GM10248 (cell line): ENCODE results near the gene HIGD1A.

Experiments used
- CTCF ChIA-PET: fragments of 300-600 bp; sonication (Branson Sonifier 250); formaldehyde crosslinking; extraction: SDS; loops from one replicate; lab custom pipeline; 2021; ENCODE audit warnings: antibody characterized with exemption; lab: Yijun Ruan, JAX
- POLR2A ChIA-PET: fragments of 350-650 bp; sonication (Branson Sonifier 250); formaldehyde crosslinking; extraction: SDS; loops from one replicate; lab custom pipeline; 2020; ENCODE audit warnings: antibody characterized with exemption; lab: Yijun Ruan, JAX
- DNase-seq: peaks from one replicate; pipeline ENCODE4 v3.0.0; 2012; ENCODE audit errors: extremely low spot score
- CTCF ChIP-seq: IDR thresholded peaks from 2 replicates; pipeline ENCODE4 v1.5.1; 2012; ENCODE audit warnings: mild to moderate bottlenecking, low read depth; ENCODE audit errors: extremely low read depth, missing control alignments, control extremely low read depth

The HIGD1A gene

GRCh38 chr3:42763021-42763420 is 41.3 kb downstream of the HIGD1A start:
- no peak for DNase-seq
- no peak for TF ChIP-seq CTCF
- CTCF ChIA-PET: interaction anchor here (1.1 to 3.1 kb wide), 4 partner anchors 9 to 21 kb away, joined by 3 to 16 read pairs (median 6); no protein-coding TSS in a partner anchor
- POLR2A ChIA-PET: interaction anchor here (0.7 kb wide), 1 partner anchor 11 kb away, joined by 4 read pairs; no protein-coding TSS in a partner anchor

- CTCF ChIA-PET: interaction anchor here (1.1 to 3.1 kb wide), 4 partner anchors 9 to 20 kb away, joined by 3 to 16 read pairs (median 6); no protein-coding TSS in a partner anchor
- POLR2A ChIA-PET: no interaction called here
- DNase-seq: no peak
- TF ChIP-seq CTCF: no peak
Observed at GRCh38 chr3:42762046-42762724, 42.1 kb downstream of the HIGD1A start.

GRCh38 chr3:42758126-42758525 is 46.2 kb downstream of the HIGD1A start:
- no peak for DNase-seq
- ChIA-PET CTCF (interaction anchor here (1.2 to 2.1 kb wide), 7 partner anchors 8 to 217 kb away, joined by 3 to 17 read pairs (median 4); no protein-coding TSS in a partner anchor), POLR2A (no interaction called here)
- TF ChIP-seq CTCF: no peak

- ChIA-PET POLR2A (no interaction called here), CTCF (interaction anchor here (0.8 to 2.1 kb wide), 9 partner anchors 10 to 216 kb away, joined by 3 to 17 read pairs (median 5); no protein-coding TSS in a partner anchor)
- DNase-seq: no peak
- no peak for TF ChIP-seq CTCF
Observed at GRCh38 chr3:42756681-42757213, 47.5 kb downstream of the HIGD1A start.

- TF ChIP-seq CTCF: peak; percentile 37
- ChIA-PET CTCF (interaction anchor here (0.7 to 2.1 kb wide), 8 partner anchors 9 to 125 kb away, joined by 3 to 9 read pairs (median 4); no protein-coding TSS in a partner anchor), POLR2A (no interaction called here)
- no peak for DNase-seq
Observed at GRCh38 chr3:42755681-42756578, 48.4 kb downstream of the HIGD1A start.

GRCh38 chr3:42753757-42754156 is 50.5 kb downstream of the HIGD1A start:
- POLR2A ChIA-PET: no interaction called here
- DNase-seq: no peak
- TF ChIP-seq CTCF: no peak
- CTCF ChIA-PET: interaction anchor here (0.7 to 2.6 kb wide), 3 partner anchors 9 to 26 kb away, joined by 3 to 9 read pairs (median 4); no protein-coding TSS in a partner anchor
